AG04450 (cell line): ENCODE results near the gene CPHXL. TPM values are rescaled to one million over a fixed set of nuclear protein-coding genes. Genes with fewer than 3 reads are reported as not detected.

Experiments
- CTCF ChIA-PET: fragments of 300-600, 350-600 bp; formaldehyde crosslinking; extraction: SDS; loops from one replicate; lab custom pipeline; 2022; ENCODE audit warnings: antibody characterized with exemption, inconsistent platforms; lab: Charles Lee
- POLR2A ChIA-PET: fragments of 350-600 bp; formaldehyde crosslinking; extraction: SDS; loops from one replicate; lab custom pipeline; 2021; ENCODE audit warnings: antibody characterized with exemption, inconsistent platforms; lab: Yijun Ruan, JAX
- DNase-seq: peaks from one replicate; pipeline ENCODE4 v3.0.0-alpha.2; 2011; ENCODE audit warnings: low read depth, low spot score
- H3K27ac ChIP-seq: one replicate; pipeline ENCODE4 v1.5.1; 2012; ENCODE audit warnings: low read depth, low read length, control low read depth
- H3K27me3 ChIP-seq: one replicate; pipeline ENCODE4 v1.6.0; 2012; ENCODE audit warnings: low read length; ENCODE audit not compliant: control insufficient read depth, insufficient read depth
- H3K4me3 ChIP-seq: 2 replicates; pipeline ENCODE4 v1.5.1; 2011; ENCODE audit warnings: mild to moderate bottlenecking, low read depth, low read length, control low read depth
- H3K9me3 ChIP-seq: 2 replicates; pipeline ENCODE4 v1.5.1; 2012; ENCODE audit warnings: low read length; ENCODE audit not compliant: control insufficient read depth, insufficient read depth
- polyA plus RNA-seq: library from polyadenylated mRNA; depleted of rRNA; stranded (reverse); fragments of >200 nt; gene quantifications from 2 replicates; pipeline ENCODE4 v1.2.3, GENCODE V29; 2011
- TF ChIP-seq, protein P1 (sequence below): IDR thresholded peaks from 2 replicates; pipeline ENCODE4 v1.5.1; 2011; ENCODE audit warnings: low read depth, low read length, control low read depth, inconsistent platforms

CPHXL gene
- polyA plus RNA-seq, 1 experiment = not detected

DNA sequence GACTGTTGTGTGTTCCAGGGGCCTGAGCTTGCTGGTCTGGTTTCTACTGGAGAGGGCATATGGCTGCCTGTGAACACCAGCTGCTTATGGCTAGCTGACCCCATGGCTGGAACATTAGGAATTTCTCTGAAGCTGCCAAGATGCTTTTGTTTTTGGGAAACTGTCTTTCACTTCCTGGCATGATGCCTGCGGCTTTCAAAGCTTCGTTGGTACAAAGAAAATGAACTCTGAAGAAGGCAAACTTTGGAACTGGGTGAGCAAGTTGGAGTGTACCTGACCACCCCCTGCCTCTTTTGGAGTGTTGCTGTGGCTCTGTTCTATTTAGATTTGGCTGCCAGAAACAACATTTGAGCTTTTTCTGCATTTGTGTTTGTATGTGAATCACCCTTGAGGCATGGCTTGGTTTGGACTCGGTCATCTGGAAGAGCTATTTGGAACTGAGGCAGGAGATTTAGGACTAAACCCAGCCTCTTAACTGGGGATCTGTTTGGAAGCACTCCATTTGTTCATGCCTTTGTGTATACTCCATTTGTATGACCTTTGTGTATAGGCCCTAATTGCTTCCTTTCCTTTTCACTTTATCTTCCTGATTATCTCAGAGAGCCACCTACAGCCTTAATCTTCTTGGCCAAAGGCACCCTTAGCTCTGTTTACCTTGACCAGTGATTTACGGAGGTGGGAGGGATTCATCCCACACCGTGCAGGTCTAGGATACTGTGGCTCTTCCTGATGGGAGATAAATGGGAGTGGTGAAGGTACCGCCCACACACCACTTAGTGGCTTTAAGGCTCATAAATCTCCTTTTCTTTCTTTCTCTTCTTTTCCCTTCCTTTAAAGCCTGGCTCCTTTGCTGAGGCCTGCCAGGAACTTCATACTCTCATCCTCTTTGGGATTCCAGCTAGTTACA lies 7.3 kb upstream of the CPHXL start:
- H3K9me3 ChIP-seq = no peaks in the 10 kb centered on the region
- POLR2A ChIA-PET = interaction anchor here (0.5 to 2.0 kb wide), 4 partner anchors 21 to 110 kb away, joined by 3 to 22 read pairs (median 12); partner anchors contain the start of genes ADAT1, KARS1 and TERF2IP
- DNase-seq = peak; percentile 85
- CTCF ChIA-PET = interaction anchor here (0.9 to 1.6 kb wide), 5 partner anchors 11 to 920 kb away, joined by 3 to 7 read pairs (median 5); no protein-coding TSS in a partner anchor
- TF ChIP-seq, protein P1, sequence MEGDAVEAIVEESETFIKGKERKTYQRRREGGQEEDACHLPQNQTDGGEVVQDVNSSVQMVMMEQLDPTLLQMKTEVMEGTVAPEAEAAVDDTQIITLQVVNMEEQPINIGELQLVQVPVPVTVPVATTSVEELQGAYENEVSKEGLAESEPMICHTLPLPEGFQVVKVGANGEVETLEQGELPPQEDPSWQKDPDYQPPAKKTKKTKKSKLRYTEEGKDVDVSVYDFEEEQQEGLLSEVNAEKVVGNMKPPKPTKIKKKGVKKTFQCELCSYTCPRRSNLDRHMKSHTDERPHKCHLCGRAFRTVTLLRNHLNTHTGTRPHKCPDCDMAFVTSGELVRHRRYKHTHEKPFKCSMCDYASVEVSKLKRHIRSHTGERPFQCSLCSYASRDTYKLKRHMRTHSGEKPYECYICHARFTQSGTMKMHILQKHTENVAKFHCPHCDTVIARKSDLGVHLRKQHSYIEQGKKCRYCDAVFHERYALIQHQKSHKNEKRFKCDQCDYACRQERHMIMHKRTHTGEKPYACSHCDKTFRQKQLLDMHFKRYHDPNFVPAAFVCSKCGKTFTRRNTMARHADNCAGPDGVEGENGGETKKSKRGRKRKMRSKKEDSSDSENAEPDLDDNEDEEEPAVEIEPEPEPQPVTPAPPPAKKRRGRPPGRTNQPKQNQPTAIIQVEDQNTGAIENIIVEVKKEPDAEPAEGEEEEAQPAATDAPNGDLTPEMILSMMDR = no peak
- peak overlapping the region; percentile 27; the same call in 1 of the 2 replicates for H3K4me3 ChIP-seq
- peaks cover 2% of the 10 kb centered on the region for H3K27me3 ChIP-seq
- peak overlapping the region; percentile 75 for H3K27ac ChIP-seq

DNA sequence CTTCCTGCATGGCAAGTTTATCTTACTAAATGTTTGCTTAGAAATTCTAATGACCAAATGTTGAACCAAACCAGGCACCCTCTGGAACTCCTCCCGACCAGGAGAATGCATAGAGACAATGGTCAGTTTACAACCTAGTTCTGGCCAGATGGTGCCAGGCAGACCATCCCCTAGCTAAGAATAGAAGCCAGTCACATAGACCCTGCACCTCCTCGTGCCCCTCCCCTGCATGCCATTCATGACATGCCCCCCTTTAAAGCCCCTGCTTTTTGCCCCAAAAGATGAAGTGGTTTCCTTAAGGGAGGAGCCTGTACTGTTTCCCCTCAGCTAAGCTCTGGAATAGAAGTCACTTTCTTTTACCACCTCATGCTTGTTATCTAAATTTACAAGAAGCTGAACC lies 6.6 kb upstream of the CPHXL start:
- Histone ChIP-seq H3K4me3 (no peak overlapping the region), H3K27ac (peak overlapping the region; percentile 75), H3K27me3 (peaks cover 2% of the 10 kb centered on the region), H3K9me3 (no peaks in the 10 kb centered on the region)
- TF ChIP-seq, protein P1 = no peak
- ChIA-PET CTCF (interaction anchor here (0.6 to 1.6 kb wide), 5 partner anchors 31 to 1504 kb away, joined by 3 to 7 read pairs (median 5); no protein-coding TSS in a partner anchor), POLR2A (interaction anchor here (0.5 to 2.0 kb wide), 4 partner anchors 21 to 110 kb away, joined by 3 to 22 read pairs (median 12); partner anchors contain the start of genes ADAT1, KARS1 and TERF2IP)
- DNase-seq = no peak

DNA sequence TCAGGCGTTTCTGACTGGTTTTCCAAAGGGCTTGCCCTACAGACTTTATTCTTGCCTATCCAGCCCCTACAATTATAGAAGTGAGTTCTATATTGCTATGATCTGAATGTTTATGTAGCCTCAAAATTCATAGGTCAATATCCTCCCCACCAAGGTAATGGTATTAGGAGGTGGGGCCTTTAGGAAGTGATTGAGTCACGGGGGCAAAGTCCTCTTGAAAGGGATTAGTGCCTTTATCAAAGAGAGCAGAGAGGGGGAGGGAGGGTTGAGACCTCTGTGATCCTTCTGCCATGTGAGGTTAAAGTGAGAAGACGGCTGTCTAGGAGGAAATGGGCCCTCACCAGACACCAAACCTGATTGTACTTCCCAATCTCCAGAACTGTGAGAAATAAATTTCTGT lies 931 bp upstream of the CPHXL start:
- ChIA-PET CTCF (no interaction called here), POLR2A (no interaction called here)
- H3K27me3 ChIP-seq = peaks cover 2% of the 10 kb centered on the region
- TF ChIP-seq, protein P1 = no peak
- H3K9me3 ChIP-seq = no peaks in the 10 kb centered on the region
- no peak overlapping the region for H3K4me3 ChIP-seq
- DNase-seq = no peak
- H3K27ac ChIP-seq = no peak overlapping the region

DNA sequence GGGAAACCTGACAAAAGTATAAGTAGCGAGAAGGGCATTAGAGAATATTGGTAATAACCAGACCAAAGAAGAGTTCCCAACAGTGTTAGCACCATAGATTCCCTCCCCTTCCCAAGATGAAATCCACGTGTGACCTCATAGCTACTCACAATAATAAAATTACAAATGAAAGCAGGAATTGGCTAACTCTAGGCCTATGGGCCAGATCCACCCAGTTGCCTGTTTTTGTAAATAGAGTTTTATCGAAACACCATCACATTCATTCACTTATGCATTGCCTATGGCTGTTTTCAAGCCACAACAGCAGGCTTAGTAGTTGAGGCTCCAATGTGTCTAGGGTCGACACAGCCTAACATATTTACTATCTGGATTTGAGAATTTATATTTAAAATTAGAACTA lies 7.8 kb downstream of the CPHXL start:
- H3K27me3 ChIP-seq = peaks cover 2% of the 10 kb centered on the region
- no peak for DNase-seq
- no peak overlapping the region for H3K4me3 ChIP-seq
- TF ChIP-seq, protein P1 = no peak
- ChIA-PET POLR2A (no interaction called here), CTCF (no interaction called here)
- H3K27ac ChIP-seq = no peak overlapping the region
- no peaks in the 10 kb centered on the region; the same call in 1 of the 2 replicates for H3K9me3 ChIP-seq

DNA sequence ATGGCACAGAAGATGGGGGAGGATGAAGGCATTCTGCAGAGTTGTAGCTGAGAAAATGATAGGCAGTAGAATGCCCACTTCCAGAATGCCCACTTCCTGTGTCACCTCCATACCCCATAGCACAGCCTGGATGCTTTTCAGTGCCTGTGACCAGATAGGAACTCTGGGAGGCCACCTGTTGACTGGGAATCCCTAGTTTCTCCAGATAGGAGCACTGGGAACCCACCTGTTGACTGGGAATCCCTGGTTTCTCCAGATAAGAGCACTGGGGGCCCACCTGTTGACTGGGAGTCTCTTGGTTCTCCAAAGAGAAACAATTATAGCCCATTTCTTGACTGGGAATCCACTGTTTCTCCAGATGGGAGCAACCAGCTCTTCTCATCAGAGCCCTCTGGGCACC lies 11.6 kb downstream of the CPHXL start:
- Histone ChIP-seq H3K9me3 (peaks cover 2% of the 10 kb centered on the region), H3K27me3 (peaks cover 2% of the 10 kb centered on the region), H3K4me3 (no peak overlapping the region), H3K27ac (no peak overlapping the region)
- no peak for DNase-seq
- TF ChIP-seq, protein P1 = no peak
- ChIA-PET POLR2A (no interaction called here), CTCF (no interaction called here)
